ENCODE data around the gene PRR4.

Gene PRR4

GRCh38 chr12:10855807-10856206 is 6.5 kb upstream of the PRR4 start:
- Histone ChIP-seq H3K9me3 (ENCODE audit: control insufficient read depth, insufficient read depth, low read depth, low read length) (no peaks in the 10 kb centered on the region), H3K4me1 (ENCODE audit: control insufficient read depth, insufficient read depth, low read length) (no peaks in the 10 kb centered on the region), H3K36me3 (ENCODE audit: control insufficient read depth in 2 of 2, insufficient read depth in 1 of 2, low read length in 2 of 2) (peaks cover 0 to 5% of the 10 kb centered on the region in 2 experiments; a peak in 1 of 3 replicates), H3K4me3 (ENCODE audit: low read depth, low read length) (no peak overlapping the region), H3K27ac (ENCODE audit: extremely low read depth, low read depth, low read length) (no peak overlapping the region)
- ChIA-PET POLR2A (no interaction called here), CTCF (interaction anchor here (0.7 kb wide), 1 partner anchor 630 kb away, joined by 3 read pairs; no protein-coding TSS in a partner anchor)
- no peak for TF ChIP-seq ZNF580 (tag by site-specific recombination; IDR thresholded peaks at IDR 0.05)
- TF ChIP-seq KLF7 (tag by site-specific recombination; IDR thresholded peaks at IDR 0.05; ENCODE audit: borderline replicate concordance), result no peak
- TF ChIP-seq ZNF585B (tag by site-specific recombination; IDR thresholded peaks at IDR 0.05), result peak; percentile 95
- no peak for TF ChIP-seq ZBTB44 (tag by site-specific recombination; IDR thresholded peaks at IDR 0.05)
- TF ChIP-seq ZNF211 (tag by site-specific recombination; IDR thresholded peaks at IDR 0.05; ENCODE audit: low read depth), result no peak
- TF ChIP-seq ZNF610 (tag by site-specific recombination; IDR thresholded peaks at IDR 0.05; ENCODE audit: borderline replicate concordance), result no peak

- TF ChIP-seq ZNF629 (tag by site-specific recombination; IDR thresholded peaks at IDR 0.05) (no peak), ZNF335 (tag by site-specific recombination; conservative IDR thresholded peaks at IDR 0.05) (no peak), ZNF692 (tag by site-specific recombination; IDR thresholded peaks at IDR 0.05) (no peak), FEZF1 (tag by site-specific recombination; IDR thresholded peaks at IDR 0.05) (no peak)
- no peak overlapping the region for H3K27ac ChIP-seq (ENCODE audit: extremely low read depth, low read depth, low read length)
- CTCF ChIA-PET, result no interaction called here
- H3K4me1 ChIP-seq (ENCODE audit: control insufficient read depth, insufficient read depth, low read length), result no peaks in the 10 kb centered on the region
- H3K4me3 ChIP-seq (ENCODE audit: low read depth, low read length), result no peak overlapping the region
- POLR2A ChIA-PET, result no interaction called here
- H3K9me3 ChIP-seq (ENCODE audit: control insufficient read depth, insufficient read depth, low read depth, low read length), result no peaks in the 10 kb centered on the region
- peaks cover 0 to 4% of the 10 kb centered on the region in 2 experiments; a peak in 1 of 3 replicates for H3K36me3 ChIP-seq (ENCODE audit: control insufficient read depth in 2 of 2, insufficient read depth in 1 of 2, low read length in 2 of 2)
These were observed 4.5 kb upstream of the PRR4 start for GRCh38 chr12:10853776-10854175.

- no peak for TF ChIP-seq TCF7L2 (IDR thresholded peaks at IDR 0.05; ENCODE audit: borderline replicate concordance, low read depth, low read length)
- no peak for TF ChIP-seq ZNF146 (tag by site-specific recombination; IDR thresholded peaks at IDR 0.05)
- no peak overlapping the region for H3K27ac ChIP-seq (ENCODE audit: extremely low read depth, low read depth, low read length)
- no peak overlapping the region for H3K4me3 ChIP-seq (ENCODE audit: low read depth, low read length)
- H3K36me3 ChIP-seq (ENCODE audit: control insufficient read depth in 2 of 2, insufficient read depth in 1 of 2, low read length in 2 of 2), result no peaks in the 10 kb centered on the region
- POLR2A ChIA-PET, result no interaction called here
- H3K4me1 ChIP-seq (ENCODE audit: control insufficient read depth, insufficient read depth, low read length), result no peaks in the 10 kb centered on the region
- CTCF ChIA-PET, result no interaction called here
- H3K9me3 ChIP-seq (ENCODE audit: control insufficient read depth, insufficient read depth, low read depth, low read length), result no peaks in the 10 kb centered on the region
These were observed 2.1 kb upstream of the PRR4 start for GRCh38 chr12:10851243-10851858.

GRCh38 chr12:10847744-10848143 is 1.5 kb downstream of the PRR4 start:
- TF ChIP-seq ZSCAN16 (tag by site-specific recombination; IDR thresholded peaks at IDR 0.05) (no peak), ZNF501 (tag by site-specific recombination; IDR thresholded peaks at IDR 0.05) (no peak), INSM2 (tag by site-specific recombination; IDR thresholded peaks at IDR 0.05) (no peak), ZNF112 (tag by site-specific recombination; IDR thresholded peaks at IDR 0.05) (no peak), ZNF600 (tag by site-specific recombination; IDR thresholded peaks at IDR 0.05) (no peak), ZNF157 (tag by site-specific recombination; IDR thresholded peaks at IDR 0.05) (no peak), ZNF138 (tag by site-specific recombination; IDR thresholded peaks at IDR 0.05; ENCODE audit: borderline replicate concordance) (no peak), ZNF10 (tag by site-specific recombination; IDR thresholded peaks at IDR 0.05) (no peak)
- CTCF ChIA-PET, result no interaction called here
- Histone ChIP-seq H3K36me3 (ENCODE audit: control insufficient read depth in 2 of 2, insufficient read depth in 1 of 2, low read length in 2 of 2) (peaks cover 0 to 3% of the 10 kb centered on the region in 2 experiments; a peak in 1 of 3 replicates), H3K4me3 (ENCODE audit: low read depth, low read length) (no peak overlapping the region), H3K9me3 (ENCODE audit: control insufficient read depth, insufficient read depth, low read depth, low read length) (no peaks in the 10 kb centered on the region), H3K27ac (ENCODE audit: extremely low read depth, low read depth, low read length) (no peak overlapping the region), H3K4me1 (ENCODE audit: control insufficient read depth, insufficient read depth, low read length) (no peaks in the 10 kb centered on the region)
- POLR2A ChIA-PET, result no interaction called here

Data from HEK293 (cell line).